KOPT-K1 (cell line): Measurements from ENCODE around the gene INO80C.
"Not testable (repeated sequence)": the region's sequence is repeated elsewhere in the genome, so short reads cannot be mapped to it uniquely, and the experiment has no call there.

ENCODE experiments used
- H3K27ac ChIP-seq: fragments of 200-600 bp; sonication (generic); 2 replicates; pipeline ENCODE4 v1.5.1; 2016; ENCODE audit warnings: antibody characterized with exemption, mild to moderate bottlenecking, low read depth, low read length; ENCODE audit not compliant: poor library complexity, severe bottlenecking
- H3K36me3 ChIP-seq: fragments of 200-600 bp; sonication (generic); 2 replicates; pipeline ENCODE4 v1.5.1; 2017; ENCODE audit warnings: antibody characterized with exemption, mild to moderate bottlenecking, low read length, moderate library complexity; ENCODE audit not compliant: insufficient read depth
- H3K9me3 ChIP-seq: fragments of 200-600 bp; sonication (generic); 2 replicates; pipeline ENCODE4 v1.5.1; 2017; ENCODE audit warnings: antibody characterized with exemption, low read length, mild to moderate bottlenecking; ENCODE audit not compliant: insufficient read depth, poor library complexity, severe bottlenecking

Gene INO80C

DNA sequence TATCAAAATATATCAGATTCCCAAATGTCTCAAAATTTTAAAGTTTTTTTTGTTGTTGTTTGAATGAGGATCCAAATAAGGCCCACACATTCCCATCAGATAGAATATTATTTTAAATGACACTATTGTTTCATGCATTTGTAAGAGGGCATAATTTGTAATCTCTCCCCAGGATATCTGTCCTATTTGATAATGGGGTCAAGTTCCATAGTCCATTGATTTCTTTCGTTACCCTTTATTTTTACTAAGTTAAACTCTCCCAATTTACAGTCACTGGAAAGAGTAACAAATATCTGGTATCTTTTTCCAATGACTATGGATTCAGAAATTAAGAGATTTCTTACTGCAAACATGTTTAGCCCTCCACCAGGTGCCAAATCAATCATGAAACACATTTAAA, 32.4 kb downstream of the INO80C start:
- no peaks in the 10 kb centered on the region for H3K9me3 ChIP-seq
- H3K36me3 ChIP-seq = no peaks in the 10 kb centered on the region
- no peak overlapping the region for H3K27ac ChIP-seq

DNA sequence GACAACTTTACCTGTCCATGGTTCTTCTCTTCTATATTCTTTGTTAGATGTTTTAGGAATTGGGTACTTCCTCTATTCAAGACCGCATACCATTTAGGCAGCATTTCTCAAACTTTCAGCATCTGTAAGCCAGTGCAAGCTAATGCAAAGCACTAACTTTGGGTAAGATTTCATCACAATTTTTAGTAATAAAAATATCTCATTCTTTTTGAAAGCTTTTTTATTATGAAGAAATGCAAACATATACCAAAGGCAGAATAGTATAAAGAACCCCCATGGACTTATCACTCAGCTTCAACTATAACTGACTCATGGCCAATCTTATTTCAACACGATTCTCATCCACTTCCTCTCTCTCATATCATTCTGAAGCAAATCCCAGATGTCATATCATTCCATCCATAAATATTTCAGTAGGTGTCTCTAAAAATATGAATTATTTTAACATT, 32.9 kb downstream of the INO80C start:
- Histone ChIP-seq H3K27ac (no peak overlapping the region), H3K9me3 (no peaks in the 10 kb centered on the region), H3K36me3 (no peaks in the 10 kb centered on the region)

DNA sequence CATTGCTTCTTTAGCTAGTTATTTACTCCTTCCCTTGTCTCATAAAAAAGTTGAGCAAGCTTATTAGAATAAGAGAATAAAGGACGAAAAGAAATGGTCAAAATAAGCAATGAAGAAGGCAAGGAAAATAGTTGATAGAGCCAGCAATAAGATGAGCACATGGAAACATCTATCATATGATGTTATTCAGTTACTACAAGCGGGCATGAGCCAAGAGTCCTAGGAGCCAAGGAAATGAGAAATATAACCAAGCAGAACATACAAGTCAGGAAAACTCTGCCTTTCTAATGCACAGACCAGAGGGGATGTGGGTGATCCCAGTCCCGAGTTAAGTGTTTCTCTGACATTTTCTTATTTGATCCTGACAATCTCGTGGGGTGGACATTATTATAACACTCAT, 33.9 kb downstream of the INO80C start:
- Histone ChIP-seq H3K9me3 (no peaks in the 10 kb centered on the region), H3K36me3 (no peaks in the 10 kb centered on the region), H3K27ac (no peak overlapping the region)

DNA sequence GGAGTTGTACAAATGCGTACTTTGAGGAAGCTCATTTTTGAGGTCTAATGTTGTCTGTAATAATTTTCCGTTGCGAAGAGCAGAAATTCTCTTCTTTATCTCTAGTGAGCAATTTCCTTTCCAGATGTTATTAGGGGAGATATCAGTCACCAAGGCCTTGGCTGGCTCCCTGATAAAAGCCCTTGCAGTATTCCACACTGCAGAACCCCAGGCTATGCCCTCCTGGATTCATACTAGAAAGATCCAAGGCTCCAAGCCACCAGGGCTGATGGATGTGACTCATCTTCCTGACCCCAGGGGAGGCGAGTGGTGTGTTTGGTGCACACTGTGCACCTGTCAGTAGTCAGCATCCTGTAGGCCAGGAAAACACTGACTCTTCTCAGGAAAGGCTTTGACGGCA, 34.7 kb downstream of the INO80C start:
- Histone ChIP-seq H3K36me3 (no peaks in the 10 kb centered on the region), H3K27ac (no peak overlapping the region), H3K9me3 (no peaks in the 10 kb centered on the region)

DNA sequence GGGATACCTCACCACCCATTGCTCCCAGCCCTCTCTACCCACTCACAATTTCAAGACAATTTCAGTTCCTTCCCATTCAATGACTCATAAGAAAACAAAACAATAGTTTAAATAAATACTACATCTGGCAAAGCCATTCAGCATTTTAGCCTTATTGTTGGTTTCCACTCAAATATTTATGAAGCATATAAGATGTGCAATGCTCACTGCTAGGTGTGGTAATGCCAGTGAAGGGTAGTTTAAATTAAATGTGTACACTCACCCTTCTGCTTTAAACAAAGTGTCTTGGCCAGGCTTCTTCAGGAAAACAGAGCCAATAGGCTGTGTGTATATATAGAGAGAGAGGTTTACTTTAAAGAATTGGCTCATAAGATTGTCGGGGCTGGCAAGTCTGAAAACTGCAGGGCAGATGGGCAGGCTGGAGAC, 37.0 kb downstream of the INO80C start:
- Histone ChIP-seq H3K9me3 (no peaks in the 10 kb centered on the region), H3K27ac (no peak overlapping the region), H3K36me3 (no peaks in the 10 kb centered on the region)

DNA sequence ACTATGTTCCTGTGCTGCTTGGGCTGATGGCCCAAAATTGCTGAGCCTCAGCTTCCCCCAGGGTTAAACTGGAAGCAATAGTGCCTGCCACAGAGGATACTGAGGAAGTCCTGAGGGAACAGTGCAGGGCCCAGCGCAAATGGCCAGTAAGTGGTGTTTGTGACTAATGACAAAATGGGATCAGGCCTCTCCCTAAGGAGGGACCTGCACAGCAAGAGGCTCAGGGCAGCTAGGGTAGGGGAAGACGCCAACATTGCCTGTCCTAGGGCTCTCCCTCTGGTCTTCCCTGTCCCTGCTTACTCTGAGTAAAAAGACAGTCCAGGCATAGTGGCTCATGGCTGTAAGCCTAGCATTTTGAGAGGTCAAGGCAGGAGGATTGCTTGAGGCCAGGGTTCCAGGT, 37.8 kb downstream of the INO80C start:
- no peaks in the 10 kb centered on the region for H3K9me3 ChIP-seq
- H3K27ac ChIP-seq = no peak overlapping the region
- no peaks in the 10 kb centered on the region for H3K36me3 ChIP-seq

DNA sequence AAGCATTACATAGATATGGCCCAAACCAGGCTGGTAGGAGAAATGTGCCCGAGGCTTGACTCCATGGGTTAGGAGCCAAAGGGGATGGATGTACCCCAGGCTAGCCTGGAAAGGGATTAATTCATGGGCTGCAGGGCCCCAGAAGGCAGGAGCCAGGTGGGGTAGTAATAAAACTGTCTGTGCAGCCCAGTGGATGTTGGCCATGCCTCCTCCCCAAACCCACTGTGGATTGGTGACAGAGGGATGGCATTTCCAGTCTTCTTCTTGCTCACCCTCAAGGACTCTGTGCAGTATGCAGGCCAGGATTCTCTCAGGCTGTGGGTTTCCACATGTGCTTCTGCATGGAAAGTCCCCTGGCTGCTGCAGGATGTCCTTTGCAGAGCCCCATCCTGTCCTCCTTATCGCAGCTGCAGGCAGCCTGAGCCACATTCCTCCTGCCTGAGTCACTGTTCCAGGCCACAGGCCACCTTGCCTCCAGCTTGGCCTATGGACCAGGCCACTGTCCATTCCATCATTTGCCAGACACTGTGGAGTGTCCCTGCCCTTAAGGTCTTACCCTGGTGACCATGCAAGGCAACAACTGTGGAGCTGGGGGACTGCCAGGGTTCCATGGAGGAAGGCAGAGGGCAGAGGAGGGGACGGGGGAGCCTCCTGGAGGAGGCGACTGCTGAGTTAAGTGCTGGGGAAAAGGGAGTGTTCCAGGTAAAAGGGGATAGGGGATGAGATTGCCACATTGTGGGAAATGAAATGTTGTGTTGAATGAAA, 38.9 kb downstream of the INO80C start:
- Histone ChIP-seq H3K36me3 (no peaks in the 10 kb centered on the region), H3K9me3 (no peaks in the 10 kb centered on the region), H3K27ac (no peak overlapping the region)

DNA sequence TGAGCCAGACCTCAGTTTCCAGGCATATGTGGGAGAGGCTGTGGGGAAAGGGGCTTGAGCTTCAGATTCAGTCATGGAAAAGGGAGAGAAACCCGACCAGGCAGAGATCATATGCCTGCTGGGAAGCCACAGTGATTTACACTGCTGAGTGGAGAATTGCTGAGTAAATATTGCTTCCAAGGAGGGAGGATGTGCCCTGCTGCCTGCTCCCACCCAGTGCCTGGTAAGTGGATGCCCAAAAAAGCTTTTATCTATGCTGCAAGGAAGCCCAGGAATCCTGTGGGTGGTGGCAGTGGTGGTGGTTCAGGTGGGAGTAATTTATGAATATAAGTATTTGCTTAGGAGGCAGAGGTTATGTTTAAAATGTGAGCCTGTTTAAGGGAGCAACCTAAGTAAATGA, 39.5 kb downstream of the INO80C start:
- no peak overlapping the region for H3K27ac ChIP-seq
- no peaks in the 10 kb centered on the region for H3K36me3 ChIP-seq
- H3K9me3 ChIP-seq = no peaks in the 10 kb centered on the region

DNA sequence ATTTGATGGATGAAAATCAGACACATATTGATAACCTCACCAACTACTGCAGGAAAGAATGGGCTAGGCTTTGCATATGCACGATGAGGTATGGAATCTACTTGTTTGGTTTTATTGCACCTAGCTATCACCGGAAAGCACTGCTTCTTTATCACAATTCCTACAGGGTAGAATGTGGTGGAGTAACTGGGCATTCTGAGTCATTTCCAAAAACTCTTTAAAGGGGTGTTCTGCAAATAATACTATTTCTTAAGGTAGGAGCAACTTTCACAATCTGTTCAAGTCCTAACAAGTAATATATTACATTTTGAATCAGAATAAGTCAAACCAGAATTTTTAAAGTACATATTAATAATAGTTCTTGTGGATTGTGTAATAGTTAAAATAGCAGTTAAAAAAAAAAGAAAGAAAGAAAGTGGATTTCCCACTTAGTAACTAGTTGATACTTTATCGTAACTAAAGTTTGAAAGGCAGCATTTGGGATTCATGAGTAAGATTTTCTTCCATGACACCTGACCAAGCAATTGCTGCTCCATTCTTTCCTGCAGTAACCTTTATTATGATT, 40.5 kb downstream of the INO80C start:
- no peak overlapping the region for H3K27ac ChIP-seq
- no peaks in the 10 kb centered on the region for H3K9me3 ChIP-seq

DNA sequence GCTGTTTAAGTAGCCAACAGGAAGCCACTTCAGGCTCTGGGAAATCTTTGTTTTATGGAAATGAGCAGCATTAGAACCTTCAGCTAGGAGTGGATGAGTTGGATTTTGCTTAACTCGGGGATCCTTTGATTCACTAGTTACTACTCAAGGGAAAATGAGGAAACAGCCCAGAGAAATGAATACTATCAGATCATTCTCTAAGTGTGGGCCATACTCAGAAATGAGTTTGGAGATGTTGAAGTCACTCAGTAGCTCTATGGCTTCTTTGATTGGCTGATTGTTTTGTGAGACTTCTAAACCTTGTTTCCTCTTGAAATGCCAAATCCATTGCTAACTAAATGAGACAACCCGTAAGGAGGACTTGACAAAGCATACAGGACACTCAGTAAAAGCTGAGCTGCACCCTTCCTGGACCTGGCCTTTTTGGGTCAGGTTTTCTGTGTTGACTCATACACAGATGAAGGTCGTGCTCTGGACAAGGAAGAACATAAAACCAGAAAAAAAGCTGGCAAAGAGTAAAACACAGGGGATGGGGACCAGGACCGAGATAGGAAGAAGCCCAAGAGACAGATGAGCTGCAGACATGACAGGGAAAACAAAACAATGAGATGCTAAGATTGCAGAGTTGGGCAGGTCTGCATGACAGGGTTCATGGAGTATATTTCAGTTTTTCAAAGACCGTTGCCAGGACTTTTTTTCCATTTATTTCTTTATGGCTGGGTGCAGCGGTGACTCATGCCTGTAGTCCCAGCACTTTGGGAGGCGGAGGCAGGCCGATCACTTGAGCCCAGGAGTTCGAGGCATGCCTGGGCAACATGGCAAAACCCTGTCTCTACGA, 41.6 kb downstream of the INO80C start:
- Histone ChIP-seq H3K36me3 (no peaks in the 10 kb centered on the region), H3K27ac (no peak overlapping the region), H3K9me3 (no peaks in the 10 kb centered on the region)

More for the DNA sequence above, 40.5 kb downstream of the INO80C start:
- H3K36me3 ChIP-seq = no peaks in the 10 kb centered on the region

DNA sequence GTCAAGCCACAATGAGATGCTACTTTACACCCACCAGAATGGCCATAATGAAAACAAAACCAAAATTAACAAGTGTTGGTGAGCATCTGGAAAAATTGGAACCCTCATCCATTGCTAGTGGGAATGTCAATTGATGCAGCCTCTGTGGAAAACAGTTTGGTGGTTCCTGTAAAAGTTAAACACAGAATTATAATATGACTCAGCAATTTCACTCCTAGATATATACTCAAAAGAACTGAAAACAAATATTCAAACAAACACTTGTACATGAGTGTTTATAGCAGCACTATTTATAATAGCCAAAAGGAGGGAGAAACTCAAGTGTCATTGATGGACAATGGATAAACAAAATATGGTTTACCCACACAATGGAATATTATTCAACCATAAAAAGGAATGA, 43.0 kb downstream of the INO80C start:
- Histone ChIP-seq H3K36me3 (no peaks in the 10 kb centered on the region), H3K9me3 (no peaks in the 10 kb centered on the region), H3K27ac (no peak overlapping the region)

DNA sequence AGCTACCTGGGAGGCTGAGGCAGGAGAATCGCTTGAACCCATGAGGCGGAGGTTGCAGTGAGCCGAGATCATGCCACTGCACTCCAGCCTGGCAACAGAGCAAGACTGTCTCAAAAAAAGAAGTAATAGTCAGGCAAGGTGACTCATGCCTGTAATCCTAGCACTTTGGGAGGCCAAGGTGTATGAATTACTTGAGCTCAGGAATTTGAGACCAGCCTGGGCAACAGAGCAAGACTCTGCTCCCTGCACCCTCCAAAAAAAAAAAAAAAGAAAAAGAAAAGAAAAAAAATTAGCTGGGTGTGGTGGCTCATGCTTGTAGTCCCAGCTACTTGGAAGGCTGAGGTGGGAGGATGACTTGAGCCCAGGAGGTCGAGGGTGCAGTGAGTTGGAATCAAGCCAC, 44.7 kb downstream of the INO80C start:
- H3K36me3 ChIP-seq, H3K27ac ChIP-seq, H3K9me3 ChIP-seq: not testable (repeated sequence)

DNA sequence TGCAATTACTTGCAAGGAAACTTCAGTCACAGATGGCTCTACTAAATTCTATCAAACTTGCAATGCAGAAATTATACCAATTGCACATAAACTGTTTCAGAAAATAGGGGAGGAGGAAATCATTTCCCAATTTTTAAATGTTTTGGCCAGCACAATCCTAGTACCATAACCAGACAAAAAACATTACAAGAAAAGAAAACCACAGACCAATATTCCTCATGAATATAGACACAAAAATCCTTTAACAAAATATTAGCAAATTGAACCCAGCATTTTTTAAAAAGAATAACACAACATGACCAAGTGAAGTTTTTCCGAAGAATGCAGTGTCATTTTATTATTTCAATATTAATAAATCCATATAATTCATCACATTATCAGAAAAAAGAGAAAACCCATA, 45.8 kb downstream of the INO80C start:
- no peaks in the 10 kb centered on the region for H3K36me3 ChIP-seq
- no peaks in the 10 kb centered on the region for H3K9me3 ChIP-seq
- no peak overlapping the region for H3K27ac ChIP-seq

DNA sequence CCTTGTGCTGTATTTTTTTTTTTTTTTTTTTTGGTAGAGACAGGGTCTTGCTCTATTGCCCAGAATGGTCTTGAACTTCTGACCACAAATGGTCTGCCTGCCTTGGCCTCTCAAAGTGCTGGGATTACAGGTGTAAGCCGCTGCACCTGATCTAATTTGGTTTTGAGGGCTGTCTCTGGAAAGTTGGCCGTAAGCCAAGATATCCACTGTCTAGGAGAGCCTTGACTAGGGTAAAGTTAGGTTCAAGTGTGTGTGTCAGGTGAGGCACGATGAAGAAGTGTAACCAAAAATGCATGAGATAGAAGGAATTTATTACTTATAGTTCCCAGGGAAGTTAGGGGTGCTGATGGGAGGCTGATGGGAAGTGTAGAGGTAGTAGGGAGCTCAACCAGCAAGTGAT, 46.7 kb downstream of the INO80C start:
- no peaks in the 10 kb centered on the region for H3K9me3 ChIP-seq
- H3K36me3 ChIP-seq = no peaks in the 10 kb centered on the region
- no peak overlapping the region for H3K27ac ChIP-seq

DNA sequence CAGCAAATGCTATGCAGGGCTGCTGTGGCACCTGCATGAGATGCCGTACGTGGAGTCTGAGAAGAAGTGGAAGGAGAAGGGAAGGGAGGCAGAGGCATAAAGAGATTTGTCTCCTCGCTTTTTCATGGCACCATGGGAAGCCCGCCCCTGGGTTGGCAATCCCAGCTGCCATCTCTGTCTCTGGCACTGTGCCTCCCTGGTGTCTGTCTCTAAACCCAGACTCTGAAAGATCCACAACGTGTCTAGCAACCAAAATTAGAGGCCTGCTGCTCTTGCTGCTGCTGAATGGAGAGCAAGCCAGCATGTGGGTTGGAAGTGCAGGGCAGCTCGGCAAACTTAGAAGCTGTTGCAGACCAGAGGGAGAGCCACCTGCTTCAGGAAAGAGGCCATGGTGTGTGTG, 53.1 kb downstream of the INO80C start:
- no peaks in the 10 kb centered on the region for H3K36me3 ChIP-seq
- H3K27ac ChIP-seq = no peak overlapping the region
- H3K9me3 ChIP-seq = no peaks in the 10 kb centered on the region
